Mesothelial cell of epicardium (in vitro differentiated cells): Measurements from ENCODE around the gene RPA1. TPM values are rescaled to one million over a fixed set of nuclear protein-coding genes. Genes with fewer than 3 reads are reported as not detected.

Source experiments
- DNase-seq, 2 experiments: peaks; one replicate each; pipeline ENCODE4 v3.0.0; 2021; ENCODE audit warnings: low spot score in 2 of 2; ENCODE audit not compliant: unreplicated experiment in 2 of 2
- H3K27ac Mint-ChIP-seq: 2 replicates; pipeline ENCODE4 v1.8.0; 2021; ENCODE audit warnings: mixed read lengths
- H3K27me3 Mint-ChIP-seq: 2 replicates; pipeline ENCODE4 v1.8.0; 2021; ENCODE audit warnings: low read depth, mixed read lengths
- H3K36me3 Mint-ChIP-seq: 2 replicates; pipeline ENCODE4 v1.8.0; 2021; ENCODE audit warnings: mixed read lengths
- H3K4me1 Mint-ChIP-seq: 2 replicates; pipeline ENCODE4 v1.8.0; 2021; ENCODE audit warnings: mixed read lengths
- H3K4me3 Mint-ChIP-seq: 2 replicates; pipeline ENCODE4 v1.8.0; 2021; ENCODE audit warnings: mild to moderate bottlenecking, moderate library complexity, mixed read lengths
- H3K9me3 Mint-ChIP-seq: 2 replicates; pipeline ENCODE4 v1.8.0; 2021; ENCODE audit warnings: mixed read lengths
- CTCF ChIP-seq: fragments of 200-600 bp; sonication (generic); IDR thresholded peaks from one replicate; pipeline ENCODE4 v1.5.0; 2021; ENCODE audit warnings: antibody characterized with exemption; ENCODE audit not compliant: unreplicated experiment
- total RNA-seq: library from RNA; stranded (reverse); gene quantifications from 3 replicates; pipeline ENCODE4 v1.2.1, GENCODE V29; 2021

Gene RPA1
- total RNA-seq, 1 donor from 2014 or later: 94.2 TPM

- Mint-ChIP-seq H3K4me1 (no peaks in the 10 kb centered on the region), H3K36me3 (no peaks in the 10 kb centered on the region), H3K27me3 (peaks cover 23% of the 10 kb centered on the region), H3K4me3 (no peak overlapping the region), H3K9me3 (no peaks in the 10 kb centered on the region), H3K27ac (no peak overlapping the region)
- DNase-seq: no peak
- no peak for TF ChIP-seq CTCF
Measured at GRCh38 chr17:1919201-1919600, 89.4 kb downstream of the RPA1 start.

- H3K27me3 Mint-ChIP-seq: peaks cover 13% of the 10 kb centered on the region
- no peaks in the 10 kb centered on the region for H3K9me3 Mint-ChIP-seq
- H3K4me3 Mint-ChIP-seq: no peak overlapping the region
- H3K36me3 Mint-ChIP-seq: no peaks in the 10 kb centered on the region
- TF ChIP-seq CTCF: no peak
- no peaks in the 10 kb centered on the region for H3K4me1 Mint-ChIP-seq
- no peak for DNase-seq
- H3K27ac Mint-ChIP-seq: no peak overlapping the region
Measured at GRCh38 chr17:1920948-1921351, 91.1 kb downstream of the RPA1 start.

- H3K9me3 Mint-ChIP-seq: no peaks in the 10 kb centered on the region
- TF ChIP-seq CTCF: no peak
- no peak overlapping the region for H3K4me3 Mint-ChIP-seq
- no peak overlapping the region for H3K27ac Mint-ChIP-seq
- peaks cover 5% of the 10 kb centered on the region for H3K4me1 Mint-ChIP-seq
- H3K27me3 Mint-ChIP-seq: peaks cover 16% of the 10 kb centered on the region
- H3K36me3 Mint-ChIP-seq: no peaks in the 10 kb centered on the region
- DNase-seq: no peak
Measured at GRCh38 chr17:1928976-1929375, 99.2 kb downstream of the RPA1 start.

- DNase-seq: no peak
- H3K36me3 Mint-ChIP-seq: no peaks in the 10 kb centered on the region
- no peak for TF ChIP-seq CTCF
- H3K27ac Mint-ChIP-seq: no peak overlapping the region
- no peak overlapping the region for H3K4me3 Mint-ChIP-seq
- H3K27me3 Mint-ChIP-seq: peaks cover 22% of the 10 kb centered on the region
- peaks cover 5% of the 10 kb centered on the region for H3K4me1 Mint-ChIP-seq
- no peaks in the 10 kb centered on the region for H3K9me3 Mint-ChIP-seq
Measured at GRCh38 chr17:1930337-1930645, 100.5 kb downstream of the RPA1 start.

- H3K36me3 Mint-ChIP-seq: no peaks in the 10 kb centered on the region
- H3K27me3 Mint-ChIP-seq: peaks cover 18% of the 10 kb centered on the region
- no peak overlapping the region for H3K4me3 Mint-ChIP-seq
- no peaks in the 10 kb centered on the region for H3K9me3 Mint-ChIP-seq
- TF ChIP-seq CTCF: no peak
- peaks cover 5% of the 10 kb centered on the region for H3K4me1 Mint-ChIP-seq
- DNase-seq: no peak
- H3K27ac Mint-ChIP-seq: no peak overlapping the region
Measured at GRCh38 chr17:1931844-1932579, 102.2 kb downstream of the RPA1 start.
